CD4-positive, CD25-positive, alpha-beta regulatory T cell (primary cell): ENCODE data around the gene ZCWPW2. TPM values are rescaled to one million over a fixed set of nuclear protein-coding genes. Genes with fewer than 3 reads are reported as not detected.

ENCODE experiments used
- ATAC-seq, 2 donors: fragments of 150-1000 bp; cut with Tn5 transposase; one replicate each; pipeline ENCODE4 v1.10.0; 2021; ENCODE audit warnings: low read depth in 2 of 2, moderate number of reproducible peaks in 2 of 2, moderate library complexity in 1 of 2
- DNase-seq, 3 donors: peaks; one replicate each; pipeline versions ENCODE4 v3.0.0 to v3.0.0-alpha.2; 2012 to 2022; ENCODE audit warnings: mixed read lengths in 1 of 3
- H3K27ac ChIP-seq: one replicate; pipeline ENCODE4 v1.7.0; 2013; ENCODE audit warnings: mild to moderate bottlenecking, low read length; ENCODE audit not compliant: insufficient read depth, poor library complexity, severe bottlenecking
- H3K27me3 ChIP-seq: one replicate; pipeline ENCODE4 v1.7.0; 2013; ENCODE audit warnings: low read length; ENCODE audit not compliant: control insufficient read depth, insufficient read depth
- H3K36me3 ChIP-seq: one replicate; pipeline ENCODE4 v1.7.0; 2013; ENCODE audit warnings: mild to moderate bottlenecking, low read length, moderate library complexity; ENCODE audit not compliant: control insufficient read depth, insufficient read depth
- H3K4me1 ChIP-seq: 2 replicates; pipeline ENCODE4 v1.7.0; 2013; ENCODE audit warnings: mild to moderate bottlenecking, low read length; ENCODE audit not compliant: insufficient read depth, control insufficient read depth, poor library complexity, severe bottlenecking
- H3K4me3 ChIP-seq: one replicate; pipeline ENCODE4 v1.7.0; 2013; ENCODE audit warnings: low read depth, mild to moderate bottlenecking, low read length, moderate library complexity
- H3K9me3 ChIP-seq, 2 experiments: 1 replicate in 1 of 2; 2 replicates in 1 of 2; pipeline ENCODE4 v1.7.0; 2013; ENCODE audit warnings: low read length in 2 of 2, mild to moderate bottlenecking in 1 of 2, moderate library complexity in 1 of 2; ENCODE audit not compliant: control insufficient read depth in 2 of 2
- H3K27ac Mint-ChIP-seq, 3 donors: one replicate each; pipeline ENCODE4 v1.8.0; 2020 to 2022; ENCODE audit warnings: mild to moderate bottlenecking in 3 of 3, mixed read lengths in 3 of 3, moderate library complexity in 2 of 3
- H3K27me3 Mint-ChIP-seq: one replicate; pipeline ENCODE4 v1.8.0; 2022; ENCODE audit warnings: mild to moderate bottlenecking, mixed read lengths
- H3K36me3 Mint-ChIP-seq: one replicate; pipeline ENCODE4 v1.8.0; 2020; ENCODE audit warnings: mixed read lengths
- H3K4me1 Mint-ChIP-seq, 4 donors: one replicate each; pipeline ENCODE4 v1.8.0; 2020 to 2022; ENCODE audit warnings: mixed read lengths in 4 of 4, mild to moderate bottlenecking in 1 of 4
- H3K4me3 Mint-ChIP-seq, 4 donors: one replicate each; pipeline ENCODE4 v1.8.0; 2020 to 2022; ENCODE audit warnings: mild to moderate bottlenecking in 4 of 4, mixed read lengths in 4 of 4, moderate library complexity in 3 of 4
- H3K9me3 Mint-ChIP-seq, 7 donors: one replicate each; pipeline ENCODE4 v1.8.0; 2020 to 2022; ENCODE audit warnings: mixed read lengths in 7 of 7, mild to moderate bottlenecking in 3 of 7, moderate library complexity in 2 of 7
- polyA plus RNA-seq, 4 donors: library from polyadenylated mRNA; unstranded; fragments of 300-500 nt; fragmentation: Illumina TruSeq; gene quantifications; one replicate each; pipeline ENCODE4 v1.2.3, GENCODE V29; 2021
- total RNA-seq: library from RNA; stranded (reverse); gene quantifications from one replicate; pipeline ENCODE4 v1.2.3, GENCODE V29; 2022

Gene ZCWPW2
- total and polyA plus RNA-seq, 5 donors from 2014 or later, result 0.37 to 1.2 (median 0.95) TPM

GRCh38 chr3:28386049-28386448 lies 37.5 kb downstream of the ZCWPW2 start:
- H3K27me3 Mint-ChIP-seq, result no peaks in the 10 kb centered on the region
- H3K27me3 ChIP-seq, result no peaks in the 10 kb centered on the region
- H3K27ac Mint-ChIP-seq, result no peak overlapping the region
- no peak overlapping the region for H3K4me3 Mint-ChIP-seq
- ATAC-seq (no peak), DNase-seq (no peak)
- no peaks in the 10 kb centered on the region for H3K4me1 ChIP-seq
- H3K36me3 Mint-ChIP-seq, result no peaks in the 10 kb centered on the region
- no peaks in the 10 kb centered on the region for H3K36me3 ChIP-seq
- no peak overlapping the region for H3K4me3 ChIP-seq
- H3K27ac ChIP-seq, result no peak overlapping the region
- no peaks in the 10 kb centered on the region for H3K9me3 ChIP-seq
- H3K9me3 Mint-ChIP-seq, result peaks cover 0 to 9% (median 4%) of the 10 kb centered on the region in 7 donors
- H3K4me1 Mint-ChIP-seq, result no peaks in the 10 kb centered on the region

DNA sequence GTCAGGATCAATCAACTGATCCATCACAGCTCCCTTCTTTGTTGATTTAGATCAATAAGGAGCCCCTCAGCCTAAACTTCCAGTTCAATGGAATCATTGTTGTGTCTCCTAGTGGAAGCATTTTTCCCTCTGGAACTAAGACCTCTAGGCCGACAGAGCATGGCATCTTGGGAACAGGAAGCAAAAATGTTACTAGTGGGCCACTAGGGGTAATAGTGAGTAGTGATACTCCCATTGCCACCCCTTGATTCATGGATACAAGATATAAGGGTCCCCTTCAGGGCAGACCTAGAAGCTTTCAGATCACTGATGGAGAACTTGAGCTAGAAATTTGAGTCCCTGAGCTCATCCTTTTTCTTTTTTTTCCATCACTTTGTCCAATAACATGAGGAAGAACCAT lies 40.5 kb downstream of the ZCWPW2 start:
- H3K9me3 ChIP-seq, result peaks cover 6 to 10% of the 10 kb centered on the region in 2 experiments
- H3K4me3 Mint-ChIP-seq, result no peak overlapping the region
- H3K27me3 Mint-ChIP-seq, result no peaks in the 10 kb centered on the region
- no peak overlapping the region for H3K27ac ChIP-seq
- no peaks in the 10 kb centered on the region for H3K36me3 ChIP-seq
- peaks cover 0 to 27% (median 12%) of the 10 kb centered on the region in 7 donors for H3K9me3 Mint-ChIP-seq
- ATAC-seq (no peak), DNase-seq (no peak)
- no peaks in the 10 kb centered on the region for H3K27me3 ChIP-seq
- no peak overlapping the region for H3K27ac Mint-ChIP-seq
- H3K4me3 ChIP-seq, result no peak overlapping the region
- H3K36me3 Mint-ChIP-seq, result no peaks in the 10 kb centered on the region
- H3K4me1 ChIP-seq, result no peaks in the 10 kb centered on the region
- H3K4me1 Mint-ChIP-seq, result no peaks in the 10 kb centered on the region

DNA sequence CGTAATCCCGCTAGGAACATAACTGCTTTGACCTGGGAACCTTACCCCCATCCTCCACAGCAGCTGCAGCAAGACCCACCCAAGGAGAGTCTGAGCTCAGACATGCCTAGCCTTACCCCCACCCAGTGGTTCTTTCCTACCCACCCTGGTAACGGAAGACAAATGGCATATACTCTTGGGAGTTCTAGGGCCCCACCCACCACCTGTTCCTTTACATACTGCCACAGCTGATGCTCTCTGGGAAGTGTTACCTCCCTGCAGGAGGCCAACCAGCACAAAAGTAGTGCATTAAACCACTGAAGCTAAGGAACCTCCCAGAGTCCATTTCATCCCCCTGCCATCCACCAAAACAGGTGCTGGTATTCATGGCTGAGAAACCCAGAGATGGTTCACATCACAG lies 50.7 kb downstream of the ZCWPW2 start:
- DNase-seq, result no peak
- H3K9me3 Mint-ChIP-seq, result peaks cover 8 to 71% (median 14%) of the 10 kb centered on the region in 7 donors

GRCh38 chr3:28406241-28406640 lies 57.7 kb downstream of the ZCWPW2 start:
- no peaks in the 10 kb centered on the region for H3K36me3 Mint-ChIP-seq
- Histone ChIP-seq H3K9me3 (peaks cover 0 to 3% of the 10 kb centered on the region in 2 experiments), H3K4me3 (no peak overlapping the region), H3K27me3 (no peaks in the 10 kb centered on the region), H3K4me1 (no peaks in the 10 kb centered on the region), H3K36me3 (no peaks in the 10 kb centered on the region), H3K27ac (no peak overlapping the region)
- DNase-seq (no peak), ATAC-seq (no peak)
- no peaks in the 10 kb centered on the region for H3K27me3 Mint-ChIP-seq
- no peak overlapping the region for H3K27ac Mint-ChIP-seq
- no peak overlapping the region for H3K4me3 Mint-ChIP-seq
- no peaks in the 10 kb centered on the region for H3K4me1 Mint-ChIP-seq
- H3K9me3 Mint-ChIP-seq, result peaks cover 8 to 47% (median 19%) of the 10 kb centered on the region in 7 donors

More for the DNA sequence above, 50.7 kb downstream of the ZCWPW2 start:
- H3K4me3 Mint-ChIP-seq, result no peak overlapping the region
- H3K27ac Mint-ChIP-seq, result no peak overlapping the region
- Histone ChIP-seq H3K4me3 (no peak overlapping the region), H3K27ac (no peak overlapping the region), H3K4me1 (no peaks in the 10 kb centered on the region), H3K9me3 (peaks cover 11 to 12% of the 10 kb centered on the region in 2 experiments), H3K27me3 (no peaks in the 10 kb centered on the region), H3K36me3 (no peaks in the 10 kb centered on the region)
- no peaks in the 10 kb centered on the region for H3K27me3 Mint-ChIP-seq
- no peak for ATAC-seq
- no peaks in the 10 kb centered on the region for H3K4me1 Mint-ChIP-seq
- no peaks in the 10 kb centered on the region for H3K36me3 Mint-ChIP-seq

- no peaks in the 10 kb centered on the region for H3K27me3 ChIP-seq
- no peak overlapping the region for H3K27ac ChIP-seq
- ATAC-seq (no peak), DNase-seq (no peak)
- H3K36me3 ChIP-seq, result no peaks in the 10 kb centered on the region
- peaks cover 0 to 2% of the 10 kb centered on the region in 2 experiments for H3K9me3 ChIP-seq
- no peaks in the 10 kb centered on the region for H3K27me3 Mint-ChIP-seq
- H3K36me3 Mint-ChIP-seq, result no peaks in the 10 kb centered on the region
- peaks cover 1 to 21% (median 4%) of the 10 kb centered on the region in 7 donors for H3K9me3 Mint-ChIP-seq
- no peaks in the 10 kb centered on the region for H3K4me1 Mint-ChIP-seq
- H3K4me3 Mint-ChIP-seq, result no peak overlapping the region
- no peak overlapping the region for H3K27ac Mint-ChIP-seq
- H3K4me3 ChIP-seq, result no peak overlapping the region
- H3K4me1 ChIP-seq, result no peaks in the 10 kb centered on the region
Observed at GRCh38 chr3:28449398-28449797, 100.9 kb downstream of the ZCWPW2 start.

GRCh38 chr3:28462866-28463265 lies 114.3 kb downstream of the ZCWPW2 start:
- Mint-ChIP-seq H3K4me3 (no peak overlapping the region), H3K27me3 (no peaks in the 10 kb centered on the region), H3K27ac (no peak overlapping the region), H3K36me3 (peaks cover 4% of the 10 kb centered on the region), H3K4me1 (no peaks in the 10 kb centered on the region), H3K9me3 (peaks cover 0 to 13% (median 8%) of the 10 kb centered on the region in 7 donors)
- Histone ChIP-seq H3K36me3 (no peaks in the 10 kb centered on the region), H3K4me3 (no peak overlapping the region), H3K27me3 (no peaks in the 10 kb centered on the region), H3K9me3 (no peaks in the 10 kb centered on the region), H3K4me1 (no peaks in the 10 kb centered on the region), H3K27ac (no peak overlapping the region)
- ATAC-seq (no peak), DNase-seq (no peak)

DNA sequence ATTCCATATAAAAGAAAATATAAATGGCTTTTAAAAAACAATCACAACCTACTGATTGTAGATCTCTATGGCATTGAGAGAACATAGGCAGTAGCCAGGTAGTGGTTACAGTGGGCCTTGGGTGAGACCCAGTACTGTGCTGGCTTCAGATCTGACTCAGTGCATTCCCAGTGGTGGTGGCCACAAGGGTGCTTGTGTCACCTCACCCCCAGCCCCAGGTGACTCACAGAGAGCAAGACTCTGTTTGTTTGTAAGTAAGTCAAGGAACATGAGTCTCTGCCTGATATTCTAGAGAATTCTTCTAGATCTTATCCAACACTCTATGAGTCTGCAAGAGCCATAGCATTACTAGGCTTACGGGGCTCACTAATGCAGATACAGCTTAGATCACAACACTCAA lies 118.9 kb downstream of the ZCWPW2 start:
- H3K9me3 ChIP-seq, result no peaks in the 10 kb centered on the region
- no peak for DNase-seq
- peaks cover 4% of the 10 kb centered on the region for H3K36me3 Mint-ChIP-seq

GRCh38 chr3:28476194-28476593 lies 127.7 kb downstream of the ZCWPW2 start:
- no peak overlapping the region for H3K27ac Mint-ChIP-seq
- no peaks in the 10 kb centered on the region for H3K36me3 ChIP-seq
- no peak overlapping the region for H3K27ac ChIP-seq
- H3K4me3 Mint-ChIP-seq, result no peak overlapping the region
- no peaks in the 10 kb centered on the region for H3K36me3 Mint-ChIP-seq
- H3K4me3 ChIP-seq, result no peak overlapping the region
- no peaks in the 10 kb centered on the region for H3K4me1 Mint-ChIP-seq
- no peaks in the 10 kb centered on the region for H3K27me3 Mint-ChIP-seq
- H3K27me3 ChIP-seq, result no peaks in the 10 kb centered on the region
- H3K9me3 Mint-ChIP-seq, result peaks cover 0 to 16% (median 5%) of the 10 kb centered on the region in 7 donors
- no peaks in the 10 kb centered on the region for H3K9me3 ChIP-seq
- DNase-seq (peak in 1 of 3 donors; percentile 44), ATAC-seq (no peak)
- no peaks in the 10 kb centered on the region for H3K4me1 ChIP-seq

More for the DNA sequence above, 118.9 kb downstream of the ZCWPW2 start:
- Histone ChIP-seq H3K27ac (no peak overlapping the region), H3K27me3 (no peaks in the 10 kb centered on the region), H3K4me1 (no peaks in the 10 kb centered on the region), H3K36me3 (no peaks in the 10 kb centered on the region), H3K4me3 (no peak overlapping the region)
- Mint-ChIP-seq H3K27ac (no peak overlapping the region), H3K4me3 (no peak overlapping the region), H3K27me3 (no peaks in the 10 kb centered on the region), H3K9me3 (peaks cover 1 to 27% (median 8%) of the 10 kb centered on the region in 7 donors), H3K4me1 (no peaks in the 10 kb centered on the region)
- ATAC-seq, result no peak
